Stomach (tissue), 4 donors: Measurements from ENCODE around the gene DPYD.

Experiments used
- POLR2A ChIP-seq, 4 donors: fragments of 450-650 bp; IDR thresholded peaks; one replicate each; pipeline ENCODE4 v1.6.1; 2016; ENCODE audit warnings: antibody characterized with exemption in 4 of 4, control low read depth in 2 of 4, mild to moderate bottlenecking in 1 of 4, moderate library complexity in 1 of 4
- POLR2AphosphoS5 ChIP-seq, 3 donors: sonication (generic); formaldehyde crosslinking; IDR thresholded peaks; one replicate each; pipeline ENCODE4 v1.6.1; 2016; ENCODE audit warnings: antibody characterized with exemption in 3 of 3
- TF ChIP-seq, protein P1 (sequence below), 7 experiments: fragments of 450-650 bp in 4 of 7; fragments of 200-600 bp in 3 of 7; sonication (generic) in 3 of 7; IDR thresholded peaks; one replicate each; pipeline ENCODE4 v1.5.1; 2016 to 2019; ENCODE audit warnings: antibody characterized with exemption in 7 of 7, control low read depth in 2 of 7, mild to moderate bottlenecking in 1 of 7

DNA sequence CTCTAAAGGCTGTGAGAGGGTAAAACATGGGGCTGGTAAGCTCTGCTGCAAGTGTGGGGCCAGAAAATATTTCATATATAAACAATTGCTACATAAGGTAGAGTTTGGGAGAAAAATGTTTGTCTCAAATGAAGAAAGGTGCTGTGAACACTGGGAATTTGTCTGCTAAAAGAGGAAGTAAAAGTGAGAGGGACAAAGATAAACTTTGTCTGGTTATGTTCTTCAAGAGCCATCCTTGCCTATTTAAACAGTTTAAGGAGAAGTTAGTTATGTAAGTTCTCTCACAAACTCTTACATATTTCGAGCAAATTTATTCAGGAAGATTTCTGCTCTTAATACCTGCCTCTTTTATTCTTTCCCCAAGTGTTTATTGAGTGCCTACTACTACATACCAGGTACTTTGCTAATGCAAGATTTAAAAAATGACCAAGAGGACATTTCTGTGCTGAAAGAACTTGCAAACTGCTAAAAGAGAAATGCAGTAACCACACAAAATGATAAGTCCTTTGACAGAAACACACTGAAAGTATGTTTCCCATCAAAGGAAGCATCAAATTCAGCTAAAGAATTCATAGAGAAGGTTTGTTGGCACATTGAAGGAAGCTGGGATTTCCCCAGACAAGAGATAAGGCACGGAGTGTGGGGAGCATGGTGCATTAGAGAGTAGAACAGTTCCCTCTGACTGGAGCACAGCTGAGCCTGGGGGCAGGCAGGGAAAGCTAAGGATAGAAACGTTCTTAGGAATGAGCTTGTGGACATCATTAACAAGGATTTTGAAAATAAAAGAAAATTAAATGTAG lies 650.1 kb downstream of the DPYD start:
- TF ChIP-seq, protein P1, sequence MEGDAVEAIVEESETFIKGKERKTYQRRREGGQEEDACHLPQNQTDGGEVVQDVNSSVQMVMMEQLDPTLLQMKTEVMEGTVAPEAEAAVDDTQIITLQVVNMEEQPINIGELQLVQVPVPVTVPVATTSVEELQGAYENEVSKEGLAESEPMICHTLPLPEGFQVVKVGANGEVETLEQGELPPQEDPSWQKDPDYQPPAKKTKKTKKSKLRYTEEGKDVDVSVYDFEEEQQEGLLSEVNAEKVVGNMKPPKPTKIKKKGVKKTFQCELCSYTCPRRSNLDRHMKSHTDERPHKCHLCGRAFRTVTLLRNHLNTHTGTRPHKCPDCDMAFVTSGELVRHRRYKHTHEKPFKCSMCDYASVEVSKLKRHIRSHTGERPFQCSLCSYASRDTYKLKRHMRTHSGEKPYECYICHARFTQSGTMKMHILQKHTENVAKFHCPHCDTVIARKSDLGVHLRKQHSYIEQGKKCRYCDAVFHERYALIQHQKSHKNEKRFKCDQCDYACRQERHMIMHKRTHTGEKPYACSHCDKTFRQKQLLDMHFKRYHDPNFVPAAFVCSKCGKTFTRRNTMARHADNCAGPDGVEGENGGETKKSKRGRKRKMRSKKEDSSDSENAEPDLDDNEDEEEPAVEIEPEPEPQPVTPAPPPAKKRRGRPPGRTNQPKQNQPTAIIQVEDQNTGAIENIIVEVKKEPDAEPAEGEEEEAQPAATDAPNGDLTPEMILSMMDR (IDR thresholded peaks at IDR 0.05) = no peak
- no peak for TF ChIP-seq POLR2AphosphoS5 (IDR thresholded peaks at IDR 0.05)
- no peak for TF ChIP-seq POLR2A (IDR thresholded peaks at IDR 0.05)
